Mucosa of stomach (tissue), 1 donor: ENCODE measurements around the gene NEURL1B.

Experiments
- H3K27me3 ChIP-seq: one replicate; pipeline ENCODE4 v1.7.0; 2013; ENCODE audit warnings: mild to moderate bottlenecking, low read length; ENCODE audit not compliant: control insufficient read depth, insufficient read depth
- H3K36me3 ChIP-seq: one replicate; pipeline ENCODE4 v1.7.0; 2013; ENCODE audit warnings: low read length; ENCODE audit not compliant: control insufficient read depth, insufficient read depth
- H3K4me1 ChIP-seq: one replicate; pipeline ENCODE4 v1.7.0; 2013; ENCODE audit warnings: mild to moderate bottlenecking, low read length; ENCODE audit not compliant: control insufficient read depth, insufficient read depth
- H3K4me3 ChIP-seq: one replicate; pipeline ENCODE4 v1.7.0; 2013; ENCODE audit warnings: low read length
- H3K9ac ChIP-seq: one replicate; pipeline ENCODE4 v1.7.0; 2013; ENCODE audit warnings: mild to moderate bottlenecking, low read length, moderate library complexity
- H3K9me3 ChIP-seq: one replicate; pipeline ENCODE4 v1.7.0; 2013; ENCODE audit warnings: mild to moderate bottlenecking, low read length, moderate library complexity; ENCODE audit not compliant: control insufficient read depth
- donor health status: Pancreatic carcinoma.

Gene NEURL1B, protein sequence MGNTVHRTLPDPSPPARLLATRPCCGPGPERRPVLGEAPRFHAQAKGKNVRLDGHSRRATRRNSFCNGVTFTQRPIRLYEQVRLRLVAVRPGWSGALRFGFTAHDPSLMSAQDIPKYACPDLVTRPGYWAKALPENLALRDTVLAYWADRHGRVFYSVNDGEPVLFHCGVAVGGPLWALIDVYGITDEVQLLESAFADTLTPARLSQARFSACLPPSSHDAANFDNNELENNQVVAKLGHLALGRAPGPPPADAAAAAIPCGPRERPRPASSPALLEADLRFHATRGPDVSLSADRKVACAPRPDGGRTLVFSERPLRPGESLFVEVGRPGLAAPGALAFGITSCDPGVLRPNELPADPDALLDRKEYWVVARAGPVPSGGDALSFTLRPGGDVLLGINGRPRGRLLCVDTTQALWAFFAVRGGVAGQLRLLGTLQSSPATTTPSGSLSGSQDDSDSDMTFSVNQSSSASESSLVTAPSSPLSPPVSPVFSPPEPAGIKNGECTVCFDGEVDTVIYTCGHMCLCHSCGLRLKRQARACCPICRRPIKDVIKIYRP

DNA sequence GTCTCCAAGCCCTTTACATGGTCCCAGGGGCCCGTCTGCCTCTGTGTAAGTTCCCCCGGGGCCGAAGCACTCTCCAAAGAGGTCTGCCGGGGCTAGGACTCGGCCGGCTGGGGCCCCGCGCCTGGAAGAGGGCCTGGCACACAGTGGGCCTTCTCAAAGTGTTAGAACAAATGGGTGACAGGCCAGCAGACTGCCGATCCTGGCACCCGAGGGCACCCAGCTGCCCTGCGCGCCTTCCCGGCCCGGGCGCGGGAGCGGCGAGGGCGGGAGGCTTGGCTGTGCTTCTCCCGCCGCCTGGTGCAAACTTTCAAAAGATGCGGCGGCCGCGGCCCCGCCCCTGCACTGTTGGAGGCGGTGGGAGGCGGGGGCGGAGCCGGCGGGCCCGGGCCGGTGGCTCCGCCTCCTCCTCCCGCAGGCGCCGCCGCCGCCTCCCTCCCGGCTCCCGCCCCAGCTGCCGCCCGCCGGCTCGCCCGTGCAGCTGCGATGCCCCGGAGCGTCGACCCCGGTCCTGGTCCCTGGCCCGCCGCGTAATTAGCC lies at the start of gene NEURL1B:
Gene NEURL1B (plus strand): TSS at position 442 of the 537 bp plus-strand sequence. CDS start 144 bp downstream, outside the sequence.
- Histone ChIP-seq H3K9me3 (no peaks in the 10 kb centered on the region), H3K9ac (peak within 1 kb of the TSS; percentile 67), H3K4me3 (peak within 1 kb of the TSS; percentile 47), H3K27me3 (no peaks in the 10 kb centered on the region), H3K4me1 (peaks cover 22% of the 10 kb centered on the region), H3K36me3 (no peaks in the 10 kb centered on the region)

DNA sequence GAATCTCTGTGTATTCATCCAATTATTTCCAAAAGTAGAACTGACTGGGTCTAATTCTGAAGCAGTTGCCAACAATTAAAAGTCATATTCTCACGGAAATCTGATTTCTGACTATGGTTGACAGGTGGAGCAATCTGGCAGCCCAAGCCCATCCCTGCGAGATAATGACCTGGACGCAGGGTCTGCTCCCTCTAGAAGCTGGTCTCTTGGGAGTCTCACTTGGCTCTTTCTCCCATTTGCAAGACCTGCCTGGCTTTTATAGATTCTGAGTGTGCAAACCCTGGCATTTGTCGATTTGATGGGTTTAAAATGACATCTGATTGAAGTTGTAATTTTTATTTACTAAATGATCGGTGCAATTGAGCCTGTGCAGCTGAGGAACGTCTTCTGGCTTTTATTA lies 49.4 kb upstream of the NEURL1B start:
- Histone ChIP-seq H3K9ac (no peak overlapping the region), H3K27me3 (no peaks in the 10 kb centered on the region), H3K4me3 (no peak overlapping the region), H3K9me3 (no peaks in the 10 kb centered on the region), H3K36me3 (no peaks in the 10 kb centered on the region), H3K4me1 (peaks cover 5% of the 10 kb centered on the region)

DNA sequence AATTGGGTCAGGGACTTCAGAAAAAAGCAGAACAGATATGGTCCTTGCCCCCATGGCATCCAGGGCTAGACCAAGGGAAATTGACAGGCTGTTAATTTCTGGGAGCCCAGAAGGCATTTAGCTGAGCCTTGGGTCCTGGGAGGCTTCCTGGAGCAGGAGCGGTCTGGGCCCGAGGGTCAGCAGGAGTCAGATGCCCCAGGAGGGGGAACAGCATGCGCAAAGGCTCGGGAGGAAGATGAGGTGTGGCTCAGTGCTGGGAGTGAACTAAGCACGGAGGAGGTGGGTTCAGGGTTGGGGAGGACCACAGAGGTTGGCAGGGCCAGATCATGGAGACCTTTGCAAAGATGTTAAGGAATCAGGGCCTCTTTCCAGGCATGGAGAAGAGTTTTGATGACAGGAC lies 48.2 kb upstream of the NEURL1B start:
- no peak overlapping the region for H3K4me3 ChIP-seq
- no peaks in the 10 kb centered on the region for H3K36me3 ChIP-seq
- H3K9me3 ChIP-seq, result no peaks in the 10 kb centered on the region
- H3K9ac ChIP-seq, result no peak overlapping the region
- H3K27me3 ChIP-seq, result no peaks in the 10 kb centered on the region
- H3K4me1 ChIP-seq, result peaks cover 5% of the 10 kb centered on the region

DNA sequence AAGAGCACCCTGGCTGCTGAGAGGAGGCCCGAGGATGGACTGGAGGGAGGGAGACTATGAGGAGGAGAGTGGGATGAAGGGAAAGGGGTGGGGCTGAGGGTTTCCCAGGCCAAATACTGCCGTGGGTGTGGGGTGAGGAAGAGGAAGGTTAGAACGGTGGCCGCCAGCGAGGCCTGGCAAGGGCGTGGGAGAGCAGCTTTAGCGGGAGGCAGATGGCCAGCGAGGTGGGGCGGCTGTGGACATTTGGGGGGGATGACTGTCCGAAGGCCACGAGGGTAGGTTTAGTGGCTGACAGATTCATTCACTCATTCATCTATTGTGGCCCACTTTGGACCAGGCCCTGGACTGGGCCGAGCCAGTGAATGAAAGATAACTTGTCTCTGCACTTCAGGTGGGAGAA lies 47.8 kb upstream of the NEURL1B start:
- no peak overlapping the region for H3K4me3 ChIP-seq
- no peak overlapping the region for H3K9ac ChIP-seq
- H3K4me1 ChIP-seq, result peaks cover 5% of the 10 kb centered on the region
- no peaks in the 10 kb centered on the region for H3K27me3 ChIP-seq
- H3K36me3 ChIP-seq, result no peaks in the 10 kb centered on the region
- no peaks in the 10 kb centered on the region for H3K9me3 ChIP-seq

DNA sequence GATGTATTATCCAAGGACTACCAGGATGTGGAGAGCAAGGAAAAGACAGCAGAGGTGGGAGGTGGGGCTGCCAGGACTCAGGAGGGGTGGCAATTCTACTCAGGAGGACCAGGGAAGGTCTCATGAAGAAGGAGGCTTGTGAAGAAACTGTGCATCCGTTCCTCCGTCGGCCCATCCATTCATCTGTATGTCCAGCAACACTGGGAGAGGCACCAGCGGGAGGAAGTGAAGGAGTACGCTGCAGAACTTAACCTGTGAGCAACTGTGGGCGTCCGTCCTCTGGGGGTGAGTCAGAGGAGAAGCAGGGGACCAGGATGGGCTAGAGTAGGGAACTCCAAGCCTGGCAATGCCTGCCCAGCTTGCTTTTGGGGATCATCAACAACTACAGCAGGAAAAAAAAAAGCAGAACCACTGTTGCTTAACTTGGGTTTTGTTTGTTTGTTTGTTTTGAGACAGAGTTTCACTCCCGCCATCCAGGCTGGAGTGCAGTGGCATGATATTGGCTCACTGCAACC lies 47.3 kb upstream of the NEURL1B start:
- H3K9ac ChIP-seq, result no peak overlapping the region
- no peaks in the 10 kb centered on the region for H3K9me3 ChIP-seq
- H3K4me1 ChIP-seq, result peaks cover 5% of the 10 kb centered on the region
- no peaks in the 10 kb centered on the region for H3K36me3 ChIP-seq
- H3K27me3 ChIP-seq, result no peaks in the 10 kb centered on the region
- H3K4me3 ChIP-seq, result no peak overlapping the region

DNA sequence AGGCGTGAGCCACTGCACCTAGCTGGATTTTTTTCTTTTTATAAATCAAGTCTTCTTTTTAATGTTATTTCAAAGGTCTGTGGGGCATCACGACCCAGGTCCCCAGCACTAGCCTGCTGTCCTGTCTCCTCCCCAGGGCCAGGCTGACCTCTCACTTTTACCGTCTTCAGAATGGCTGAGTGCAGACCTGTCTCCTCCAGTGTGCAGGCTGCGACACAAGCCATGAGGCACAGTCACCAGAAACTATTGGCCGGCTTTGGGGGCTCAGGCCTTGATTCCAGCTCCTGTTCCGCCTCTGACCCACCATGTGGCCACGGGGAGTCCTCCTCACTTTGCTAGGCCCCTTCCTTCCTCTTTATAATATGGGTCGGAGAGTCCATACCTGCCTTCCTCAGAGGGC lies 46.6 kb upstream of the NEURL1B start:
- H3K9me3 ChIP-seq, result no peaks in the 10 kb centered on the region
- H3K4me3 ChIP-seq, result no peak overlapping the region
- H3K9ac ChIP-seq, result no peak overlapping the region
- peaks cover 5% of the 10 kb centered on the region for H3K4me1 ChIP-seq
- no peaks in the 10 kb centered on the region for H3K27me3 ChIP-seq
- H3K36me3 ChIP-seq, result no peaks in the 10 kb centered on the region

DNA sequence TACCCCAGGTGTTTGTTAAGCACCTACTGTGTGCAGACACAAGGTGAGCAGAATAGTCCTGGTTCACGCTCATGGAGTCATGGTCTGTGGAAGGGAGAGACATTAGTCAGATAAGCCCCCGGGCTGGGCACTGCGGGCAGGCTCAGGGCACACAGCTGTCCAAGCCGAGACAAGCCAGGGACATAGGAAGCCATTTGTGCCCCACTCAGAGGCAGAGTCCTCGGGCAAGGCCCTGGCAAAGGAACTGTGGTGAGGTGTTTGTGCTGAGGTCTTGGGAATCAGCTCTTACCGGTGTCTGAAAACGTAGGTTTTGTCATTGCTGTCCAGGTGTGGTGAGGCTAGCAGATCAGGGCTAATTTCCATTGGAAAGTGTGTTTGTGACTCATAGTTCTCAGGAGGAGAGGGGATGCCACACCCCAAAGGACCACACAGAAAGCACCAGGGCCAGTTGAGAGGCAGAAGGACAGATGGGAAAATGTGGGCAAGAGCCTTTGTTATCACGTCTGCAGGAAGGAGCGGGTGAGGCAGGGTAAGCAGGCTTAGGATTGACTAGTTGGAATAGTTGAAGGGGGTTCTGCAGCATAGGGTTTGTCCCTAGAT lies 46.1 kb upstream of the NEURL1B start:
- no peaks in the 10 kb centered on the region for H3K27me3 ChIP-seq
- H3K9ac ChIP-seq, result no peak overlapping the region
- no peak overlapping the region for H3K4me3 ChIP-seq
- no peaks in the 10 kb centered on the region for H3K9me3 ChIP-seq
- H3K36me3 ChIP-seq, result no peaks in the 10 kb centered on the region
- peaks cover 5% of the 10 kb centered on the region for H3K4me1 ChIP-seq

DNA sequence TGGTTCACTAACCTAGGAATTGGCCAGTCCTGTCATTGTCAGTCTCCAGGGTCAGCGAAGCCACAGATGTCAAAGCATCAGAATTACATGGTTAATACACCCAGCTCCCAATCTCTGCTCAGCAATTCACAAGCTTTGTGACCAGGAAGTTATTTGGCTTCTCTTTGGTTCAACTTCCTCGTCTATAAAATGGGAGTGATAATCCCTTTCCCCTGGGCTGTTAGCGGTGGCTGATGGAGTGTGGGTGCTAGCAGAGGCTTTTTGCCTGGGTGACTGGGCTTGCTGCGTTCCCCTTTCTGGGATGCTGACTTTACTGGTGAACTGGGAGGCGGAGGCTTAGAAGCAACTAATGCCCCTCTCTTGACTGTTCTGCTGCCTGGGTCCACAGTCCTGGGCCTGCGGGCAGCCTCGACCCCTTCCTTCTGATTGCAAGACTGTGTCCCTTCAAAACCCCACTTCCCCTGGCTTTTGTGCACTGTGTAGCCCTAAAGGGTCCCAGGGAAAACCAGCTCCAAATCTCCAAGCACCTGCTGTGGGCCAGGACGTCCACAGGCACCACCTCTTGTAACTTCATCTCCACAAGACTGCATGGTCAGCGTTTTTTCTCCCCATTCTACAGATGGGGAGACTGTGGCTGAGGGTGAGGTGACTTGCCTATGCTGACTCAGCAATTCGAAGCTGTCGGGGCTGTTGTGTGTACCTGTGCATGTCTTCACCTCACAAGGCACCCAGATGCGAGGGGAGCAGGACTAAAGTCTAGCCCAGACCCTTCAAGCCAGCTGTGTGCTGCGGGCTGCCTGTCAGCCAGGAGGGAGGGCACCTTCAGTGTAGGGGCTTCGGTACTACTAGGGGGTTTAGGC lies 45.2 kb upstream of the NEURL1B start:
- H3K36me3 ChIP-seq, result no peaks in the 10 kb centered on the region
- no peak overlapping the region for H3K4me3 ChIP-seq
- no peaks in the 10 kb centered on the region for H3K9me3 ChIP-seq
- no peak overlapping the region for H3K9ac ChIP-seq
- H3K4me1 ChIP-seq, result peaks cover 5% of the 10 kb centered on the region
- H3K27me3 ChIP-seq, result no peaks in the 10 kb centered on the region

DNA sequence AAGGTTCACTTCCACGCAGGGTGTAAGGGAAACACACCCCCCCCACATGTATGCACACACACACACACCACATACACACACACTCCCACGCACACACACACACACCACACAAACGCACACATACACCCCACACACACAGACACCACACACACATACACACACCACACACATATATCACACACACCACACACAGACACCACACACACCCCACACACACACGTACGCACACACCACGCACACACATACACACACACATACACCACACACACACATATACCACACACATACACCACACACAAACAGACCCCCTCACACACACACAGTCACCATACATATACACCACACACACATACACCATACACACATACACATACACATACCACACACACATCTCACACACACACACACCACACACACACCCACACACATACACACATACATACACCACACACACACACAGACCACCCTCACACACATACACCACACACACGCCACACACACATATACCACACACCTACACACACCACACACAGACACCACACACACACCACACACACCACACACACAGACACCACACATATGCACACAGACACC lies 44.3 kb upstream of the NEURL1B start:
- no peaks in the 10 kb centered on the region for H3K36me3 ChIP-seq
- H3K27me3 ChIP-seq, result no peaks in the 10 kb centered on the region
- H3K4me1 ChIP-seq, result peaks cover 5% of the 10 kb centered on the region
- no peak overlapping the region for H3K9ac ChIP-seq
- H3K9me3 ChIP-seq, result no peaks in the 10 kb centered on the region
- H3K4me3 ChIP-seq, result no peak overlapping the region

DNA sequence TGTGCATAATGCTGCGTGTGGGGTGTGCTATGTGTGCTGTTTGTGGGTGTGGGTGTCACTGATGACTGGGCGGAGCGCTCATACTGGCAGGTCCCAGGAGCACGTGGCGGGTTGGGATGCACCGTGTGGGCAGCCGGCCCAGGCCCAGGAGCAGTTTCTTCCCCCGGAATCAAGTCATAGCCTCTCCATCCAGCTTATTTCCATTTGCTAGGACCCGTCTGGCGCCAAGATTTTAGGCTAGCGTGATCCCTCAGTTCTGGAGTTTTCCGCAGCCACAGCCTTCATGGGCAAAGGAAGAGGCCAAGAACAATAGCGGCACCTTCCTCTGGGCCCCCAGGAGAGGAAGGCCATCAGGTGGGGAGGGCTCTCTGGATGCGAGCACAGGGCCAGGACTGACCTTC lies 43.3 kb upstream of the NEURL1B start:
- no peaks in the 10 kb centered on the region for H3K9me3 ChIP-seq
- no peaks in the 10 kb centered on the region for H3K27me3 ChIP-seq
- H3K4me1 ChIP-seq, result peaks cover 5% of the 10 kb centered on the region
- no peak overlapping the region for H3K4me3 ChIP-seq
- H3K36me3 ChIP-seq, result no peaks in the 10 kb centered on the region
- no peak overlapping the region for H3K9ac ChIP-seq
